HEK293 (cell line): ENCODE data around the gene TSHZ3.

Source experiments
- CTCF ChIA-PET: fragments of 350-600 bp; formaldehyde crosslinking; extraction: SDS; loops from one replicate; lab custom pipeline; 2021; ENCODE audit warnings: antibody characterized with exemption; lab: Yijun Ruan, JAX
- POLR2A ChIA-PET: fragments of 300-600 bp; formaldehyde crosslinking; extraction: SDS; loops from one replicate; lab custom pipeline; 2020; ENCODE audit warnings: antibody characterized with exemption, inconsistent platforms; lab: Yijun Ruan, JAX
- H3K27ac ChIP-seq: fragments of 200-500 bp; sonication (Bioruptor generic); 2 replicates; pipeline ENCODE4 v1.5.1; 2014; ENCODE audit warnings: low read depth, low read length, control low read depth, inconsistent platforms; ENCODE audit errors: extremely low read depth
- H3K36me3 ChIP-seq, 2 experiments: fragments of 200-500 bp in 1 of 2; sonication (Bioruptor generic) in 1 of 2; 1 replicate in 1 of 2; 2 replicates in 1 of 2; pipeline ENCODE4 v1.5.1; 2014 to 2017; ENCODE audit warnings: inconsistent platforms in 2 of 2, low read length in 2 of 2; ENCODE audit not compliant: control insufficient read depth in 2 of 2, insufficient read depth in 1 of 2
- H3K4me1 ChIP-seq: fragments of 200-500 bp; sonication (Bioruptor generic); 2 replicates; pipeline ENCODE4 v1.5.1; 2014; ENCODE audit warnings: mild to moderate bottlenecking, low read length, inconsistent platforms; ENCODE audit not compliant: control insufficient read depth, insufficient read depth
- H3K4me3 ChIP-seq: 2 replicates; pipeline ENCODE4 v1.5.1; 2011; ENCODE audit warnings: low read depth, mild to moderate bottlenecking, control low read depth, low read length, moderate library complexity
- H3K9me3 ChIP-seq: fragments of 200-500 bp; sonication (Bioruptor generic); 2 replicates; pipeline ENCODE4 v1.5.1; 2014; ENCODE audit warnings: low read depth, low read length, inconsistent platforms; ENCODE audit not compliant: control insufficient read depth, insufficient read depth
- GLIS1 ChIP-seq: fragments of 450-650 bp; formaldehyde crosslinking; IDR thresholded peaks from 2 replicates; pipeline ENCODE4 v1.5.1; 2016; ENCODE audit warnings: missing biosample characterization, missing genetic modification characterization
- HOXC10 ChIP-seq: sonication (generic); formaldehyde crosslinking; IDR thresholded peaks from 2 replicates; pipeline ENCODE4 v1.8.1; 2023; ENCODE audit warnings: mild to moderate bottlenecking, missing genetic modification reagents
- ZIC2 ChIP-seq: fragments of 450-650 bp; formaldehyde crosslinking; IDR thresholded peaks from 2 replicates; pipeline ENCODE4 v1.5.1; 2016; ENCODE audit warnings: missing biosample characterization, missing genetic modification characterization
- ZNF214 ChIP-seq: fragments of 450-650 bp; formaldehyde crosslinking; IDR thresholded peaks from 2 replicates; pipeline ENCODE4 v1.5.1; 2017; ENCODE audit warnings: missing biosample characterization, mild to moderate bottlenecking, missing genetic modification characterization, borderline replicate concordance
- ZNF335 ChIP-seq: fragments of 450-650 bp; formaldehyde crosslinking; conservative IDR thresholded peaks from 2 replicates; pipeline ENCODE4 v1.5.1; 2016; ENCODE audit warnings: missing biosample characterization, missing genetic modification characterization
- ZNF341 ChIP-seq: fragments of 450-650 bp; formaldehyde crosslinking; IDR thresholded peaks from 2 replicates; pipeline ENCODE4; 2016; ENCODE audit warnings: low read depth, missing biosample characterization, missing genetic modification characterization
- ZNF561 ChIP-seq: fragments of 450-650 bp; IDR thresholded peaks from 2 replicates; pipeline ENCODE4 v1.5.1; 2018; ENCODE audit warnings: missing biosample characterization, missing genetic modification characterization, borderline replicate concordance
- ZNF654 ChIP-seq: fragments of 450-650 bp; formaldehyde crosslinking; IDR thresholded peaks from 2 replicates; pipeline ENCODE4 v1.5.1; 2016; ENCODE audit warnings: low read depth, missing biosample characterization, missing genetic modification characterization
- ZNF660 ChIP-seq: fragments of 450-650 bp; IDR thresholded peaks from 2 replicates; pipeline ENCODE4 v1.5.1; 2018; ENCODE audit warnings: missing biosample characterization, mild to moderate bottlenecking, missing genetic modification characterization
- ZNF837 ChIP-seq: fragments of 450-650 bp; formaldehyde crosslinking; IDR thresholded peaks from 2 replicates; pipeline ENCODE4 v1.5.1; 2016; ENCODE audit warnings: missing biosample characterization, missing genetic modification characterization
- TF ChIP-seq, protein P1 (sequence below): fragments of 450-650 bp; formaldehyde crosslinking; IDR thresholded peaks from 2 replicates; pipeline ENCODE4 v1.5.1; 2016; ENCODE audit warnings: missing biosample characterization, missing genetic modification characterization
- TF ChIP-seq, protein P2 (sequence below): fragments of 450-650 bp; formaldehyde crosslinking; IDR thresholded peaks from 2 replicates; pipeline ENCODE4 v1.5.1; 2017; ENCODE audit warnings: missing biosample characterization, missing genetic modification characterization
- TF ChIP-seq, protein P3 (sequence below): fragments of 450-650 bp; formaldehyde crosslinking; IDR thresholded peaks from 2 replicates; pipeline ENCODE4 v1.5.1; 2017; ENCODE audit warnings: missing biosample characterization, mild to moderate bottlenecking, missing genetic modification characterization, moderate library complexity
- TF ChIP-seq, protein P4 (sequence below): fragments of 450-650 bp; formaldehyde crosslinking; IDR thresholded peaks from 2 replicates; pipeline ENCODE4 v1.5.1; 2016; ENCODE audit warnings: missing biosample characterization, missing genetic modification characterization
- TF ChIP-seq, protein P5 (sequence below): fragments of 450-650 bp; formaldehyde crosslinking; IDR thresholded peaks from 2 replicates; pipeline ENCODE4 v1.5.1; 2016; ENCODE audit warnings: missing biosample characterization, missing genetic modification characterization
- TF ChIP-seq, protein P6 (sequence below): fragments of 450-650 bp; formaldehyde crosslinking; IDR thresholded peaks from 2 replicates; pipeline ENCODE4 v1.5.1; 2016; ENCODE audit warnings: missing biosample characterization, missing genetic modification characterization

TSHZ3 gene

DNA sequence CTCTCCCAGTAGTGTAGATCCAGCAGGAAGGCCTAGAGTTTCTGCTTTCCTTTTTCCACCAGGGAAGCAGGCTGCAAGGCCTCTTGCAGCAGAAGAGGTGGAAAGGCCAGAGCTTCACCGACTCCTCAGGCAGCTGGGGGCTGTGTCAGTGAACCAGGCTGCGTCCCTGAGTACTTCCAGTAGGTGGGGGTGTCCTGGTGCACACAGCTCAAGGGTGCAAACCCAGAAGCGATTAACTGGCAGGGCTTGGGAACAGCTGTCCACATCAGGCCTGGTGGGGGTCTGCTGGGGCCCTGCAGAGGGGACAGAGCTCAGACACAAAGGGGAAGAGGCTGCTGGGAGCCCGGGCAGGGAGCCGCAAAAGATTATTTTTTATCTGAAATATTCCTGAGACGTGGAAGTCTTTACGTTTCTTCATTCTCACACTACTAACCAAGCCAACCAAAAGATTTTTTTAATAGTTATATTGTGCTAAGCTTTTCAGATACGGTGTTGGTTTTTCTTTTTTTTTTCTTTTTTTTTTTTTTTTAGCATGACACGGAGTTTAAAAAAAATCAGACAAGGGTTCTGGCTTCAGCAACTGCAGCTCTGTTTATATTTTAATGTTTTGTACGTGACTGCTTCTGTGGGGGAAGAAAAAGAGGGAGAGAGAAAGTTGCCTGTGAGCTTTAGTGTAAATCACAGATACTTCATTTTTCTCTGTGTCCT, 11.0 kb downstream of the TSHZ3 start:
- CTCF ChIA-PET, result interaction anchor here (0.6 to 1.7 kb wide), 17 partner anchors 9 to 1815 kb away, joined by 3 to 12 read pairs (median 4); no protein-coding TSS in a partner anchor
- Histone ChIP-seq H3K36me3 (peaks cover 4 to 5% of the 10 kb centered on the region in 2 experiments), H3K4me1 (peaks cover 47% of the 10 kb centered on the region), H3K27ac (no peak overlapping the region), H3K9me3 (no peaks in the 10 kb centered on the region), H3K4me3 (no peak overlapping the region)
- POLR2A ChIA-PET, result interaction anchor here (0.7 to 1.1 kb wide), 2 partner anchors 12 to 458 kb away, joined by 3 to 10 read pairs; no protein-coding TSS in a partner anchor
- TF ChIP-seq HOXC10 (CRISPR knock-in tag) (no peak), ZNF660 (tag by site-specific recombination) (peak; percentile 58; the same call in 1 of the 2 replicates), ZIC2 (tag by site-specific recombination) (peak; percentile 56; the same call in 1 of the 2 replicates), ZNF335 (tag by site-specific recombination) (peak; percentile 45), ZNF214 (tag by site-specific recombination) (no peak), ZNF837 (no peak), ZNF561 (peak; percentile 61), GLIS1 (tag by site-specific recombination) (peak; percentile 57), ZNF341 (tag by site-specific recombination) (peak; percentile 80), ZNF654 (tag by site-specific recombination) (peak; percentile 32)
- TF ChIP-seq, protein P1, sequence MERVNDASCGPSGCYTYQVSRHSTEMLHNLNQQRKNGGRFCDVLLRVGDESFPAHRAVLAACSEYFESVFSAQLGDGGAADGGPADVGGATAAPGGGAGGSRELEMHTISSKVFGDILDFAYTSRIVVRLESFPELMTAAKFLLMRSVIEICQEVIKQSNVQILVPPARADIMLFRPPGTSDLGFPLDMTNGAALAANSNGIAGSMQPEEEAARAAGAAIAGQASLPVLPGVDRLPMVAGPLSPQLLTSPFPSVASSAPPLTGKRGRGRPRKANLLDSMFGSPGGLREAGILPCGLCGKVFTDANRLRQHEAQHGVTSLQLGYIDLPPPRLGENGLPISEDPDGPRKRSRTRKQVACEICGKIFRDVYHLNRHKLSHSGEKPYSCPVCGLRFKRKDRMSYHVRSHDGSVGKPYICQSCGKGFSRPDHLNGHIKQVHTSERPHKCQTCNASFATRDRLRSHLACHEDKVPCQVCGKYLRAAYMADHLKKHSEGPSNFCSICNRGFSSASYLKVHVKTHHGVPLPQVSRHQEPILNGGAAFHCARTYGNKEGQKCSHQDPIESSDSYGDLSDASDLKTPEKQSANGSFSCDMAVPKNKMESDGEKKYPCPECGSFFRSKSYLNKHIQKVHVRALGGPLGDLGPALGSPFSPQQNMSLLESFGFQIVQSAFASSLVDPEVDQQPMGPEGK (tag by site-specific recombination), result peak; percentile 25; the same call in 1 of the 2 replicates
- TF ChIP-seq, protein P2, sequence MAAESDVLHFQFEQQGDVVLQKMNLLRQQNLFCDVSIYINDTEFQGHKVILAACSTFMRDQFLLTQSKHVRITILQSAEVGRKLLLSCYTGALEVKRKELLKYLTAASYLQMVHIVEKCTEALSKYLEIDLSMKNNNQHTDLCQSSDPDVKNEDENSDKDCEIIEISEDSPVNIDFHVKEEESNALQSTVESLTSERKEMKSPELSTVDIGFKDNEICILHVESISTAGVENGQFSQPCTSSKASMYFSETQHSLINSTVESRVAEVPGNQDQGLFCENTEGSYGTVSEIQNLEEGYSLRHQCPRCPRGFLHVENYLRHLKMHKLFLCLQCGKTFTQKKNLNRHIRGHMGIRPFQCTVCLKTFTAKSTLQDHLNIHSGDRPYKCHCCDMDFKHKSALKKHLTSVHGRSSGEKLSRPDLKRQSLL (tag by site-specific recombination), result no peak
- TF ChIP-seq, protein P3, sequence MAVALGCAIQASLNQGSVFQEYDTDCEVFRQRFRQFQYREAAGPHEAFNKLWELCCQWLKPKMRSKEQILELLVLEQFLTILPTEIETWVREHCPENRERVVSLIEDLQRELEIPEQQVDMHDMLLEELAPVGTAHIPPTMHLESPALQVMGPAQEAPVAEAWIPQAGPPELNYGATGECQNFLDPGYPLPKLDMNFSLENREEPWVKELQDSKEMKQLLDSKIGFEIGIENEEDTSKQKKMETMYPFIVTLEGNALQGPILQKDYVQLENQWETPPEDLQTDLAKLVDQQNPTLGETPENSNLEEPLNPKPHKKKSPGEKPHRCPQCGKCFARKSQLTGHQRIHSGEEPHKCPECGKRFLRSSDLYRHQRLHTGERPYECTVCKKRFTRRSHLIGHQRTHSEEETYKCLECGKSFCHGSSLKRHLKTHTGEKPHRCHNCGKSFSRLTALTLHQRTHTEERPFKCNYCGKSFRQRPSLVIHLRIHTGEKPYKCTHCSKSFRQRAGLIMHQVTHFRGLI, result 0 out of 2 replicates have a peak, but pooled peaks have one; percentile 11
- TF ChIP-seq, protein P4, sequence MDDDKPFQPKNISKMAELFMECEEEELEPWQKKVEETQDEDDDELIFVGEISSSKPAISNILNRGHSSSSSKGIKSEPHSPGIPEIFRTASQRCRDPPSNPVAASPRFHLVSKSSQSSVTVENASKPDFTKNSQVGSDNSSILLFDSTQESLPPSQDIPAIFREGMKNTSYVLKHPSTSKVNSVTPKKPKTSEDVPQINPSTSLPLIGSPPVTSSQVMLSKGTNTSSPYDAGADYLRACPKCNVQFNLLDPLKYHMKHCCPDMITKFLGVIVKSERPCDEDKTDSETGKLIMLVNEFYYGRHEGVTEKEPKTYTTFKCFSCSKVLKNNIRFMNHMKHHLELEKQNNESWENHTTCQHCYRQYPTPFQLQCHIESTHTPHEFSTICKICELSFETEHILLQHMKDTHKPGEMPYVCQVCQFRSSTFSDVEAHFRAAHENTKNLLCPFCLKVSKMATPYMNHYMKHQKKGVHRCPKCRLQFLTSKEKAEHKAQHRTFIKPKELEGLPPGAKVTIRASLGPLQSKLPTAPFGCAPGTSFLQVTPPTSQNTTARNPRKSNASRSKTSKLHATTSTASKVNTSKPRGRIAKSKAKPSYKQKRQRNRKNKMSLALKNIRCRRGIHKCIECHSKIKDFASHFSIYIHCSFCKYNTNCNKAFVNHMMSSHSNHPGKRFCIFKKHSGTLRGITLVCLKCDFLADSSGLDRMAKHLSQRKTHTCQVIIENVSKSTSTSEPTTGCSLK, result no peak
- TF ChIP-seq, protein P5, sequence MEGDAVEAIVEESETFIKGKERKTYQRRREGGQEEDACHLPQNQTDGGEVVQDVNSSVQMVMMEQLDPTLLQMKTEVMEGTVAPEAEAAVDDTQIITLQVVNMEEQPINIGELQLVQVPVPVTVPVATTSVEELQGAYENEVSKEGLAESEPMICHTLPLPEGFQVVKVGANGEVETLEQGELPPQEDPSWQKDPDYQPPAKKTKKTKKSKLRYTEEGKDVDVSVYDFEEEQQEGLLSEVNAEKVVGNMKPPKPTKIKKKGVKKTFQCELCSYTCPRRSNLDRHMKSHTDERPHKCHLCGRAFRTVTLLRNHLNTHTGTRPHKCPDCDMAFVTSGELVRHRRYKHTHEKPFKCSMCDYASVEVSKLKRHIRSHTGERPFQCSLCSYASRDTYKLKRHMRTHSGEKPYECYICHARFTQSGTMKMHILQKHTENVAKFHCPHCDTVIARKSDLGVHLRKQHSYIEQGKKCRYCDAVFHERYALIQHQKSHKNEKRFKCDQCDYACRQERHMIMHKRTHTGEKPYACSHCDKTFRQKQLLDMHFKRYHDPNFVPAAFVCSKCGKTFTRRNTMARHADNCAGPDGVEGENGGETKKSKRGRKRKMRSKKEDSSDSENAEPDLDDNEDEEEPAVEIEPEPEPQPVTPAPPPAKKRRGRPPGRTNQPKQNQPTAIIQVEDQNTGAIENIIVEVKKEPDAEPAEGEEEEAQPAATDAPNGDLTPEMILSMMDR (tag by site-specific recombination), result peak; percentile 90
- TF ChIP-seq, protein P6, sequence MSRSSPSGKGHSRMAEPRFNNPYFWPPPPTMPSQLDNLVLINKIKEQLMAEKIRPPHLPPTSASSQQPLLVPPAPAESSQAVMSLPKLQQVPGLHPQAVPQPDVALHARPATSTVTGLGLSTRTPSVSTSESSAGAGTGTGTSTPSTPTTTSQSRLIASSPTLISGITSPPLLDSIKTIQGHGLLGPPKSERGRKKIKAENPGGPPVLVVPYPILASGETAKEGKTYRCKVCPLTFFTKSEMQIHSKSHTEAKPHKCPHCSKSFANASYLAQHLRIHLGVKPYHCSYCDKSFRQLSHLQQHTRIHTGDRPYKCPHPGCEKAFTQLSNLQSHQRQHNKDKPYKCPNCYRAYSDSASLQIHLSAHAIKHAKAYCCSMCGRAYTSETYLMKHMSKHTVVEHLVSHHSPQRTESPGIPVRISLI, result peak; percentile 70; the same call in 1 of the 2 replicates
